DMS 273 treated with DMSO at 0.1 percent for 48 hours (cell line): ENCODE measurements around the gene FAM81A.
"Not testable (repeated sequence)": the region's sequence is repeated elsewhere in the genome, so short reads cannot be mapped to it uniquely, and the experiment has no call there.

Experiments
- DNase-seq: peaks from one replicate; lab custom pipeline; 2025; lab: John Stamatoyannopoulos, UW

The FAM81A gene

DNA sequence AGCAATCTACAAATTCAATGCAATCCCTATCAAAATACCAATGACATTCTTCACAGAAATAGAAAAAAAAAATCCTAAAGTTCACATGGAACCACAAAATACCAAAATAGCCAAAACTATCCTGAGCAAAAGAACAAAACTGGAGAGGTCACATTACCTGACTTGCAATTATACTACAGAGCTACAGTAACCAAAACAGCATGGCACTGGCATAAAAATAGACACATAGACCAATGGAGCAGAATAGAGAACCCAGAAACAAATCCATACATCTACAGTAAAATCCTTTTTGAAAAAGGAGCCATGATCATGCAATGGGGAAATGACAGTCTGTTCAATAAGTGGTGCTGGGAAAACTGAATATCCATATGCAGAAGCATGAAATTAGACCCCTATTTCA, 51.5 kb downstream of the FAM81A start:
- DNase-seq, result not testable (repeated sequence)

DNA sequence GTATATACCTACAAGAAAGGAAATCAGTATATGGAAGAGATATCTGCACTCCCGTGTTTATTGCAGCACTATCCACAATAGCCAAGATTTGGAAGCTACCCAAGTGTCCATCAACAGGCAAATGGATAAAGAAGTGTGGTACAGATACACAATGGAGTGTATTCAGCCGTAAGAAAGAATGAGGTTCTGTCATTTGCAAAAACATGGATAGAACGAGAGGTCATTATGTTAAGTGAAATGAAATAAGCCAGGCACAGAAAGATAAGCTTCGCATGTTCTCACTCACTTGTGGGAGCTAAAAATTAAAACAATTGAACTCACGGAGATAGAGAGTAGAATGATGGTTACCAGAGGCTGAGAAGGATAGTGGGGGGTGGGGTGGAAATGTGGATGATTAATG, 53.1 kb downstream of the FAM81A start:
- no peak for DNase-seq

GRCh38 chr15:59492389-59493377, 54.7 kb downstream of the FAM81A start:
- DNase-seq, result no peak

GRCh38 chr15:59501597-59501996, 63.6 kb downstream of the FAM81A start:
- no peak for DNase-seq

DNA sequence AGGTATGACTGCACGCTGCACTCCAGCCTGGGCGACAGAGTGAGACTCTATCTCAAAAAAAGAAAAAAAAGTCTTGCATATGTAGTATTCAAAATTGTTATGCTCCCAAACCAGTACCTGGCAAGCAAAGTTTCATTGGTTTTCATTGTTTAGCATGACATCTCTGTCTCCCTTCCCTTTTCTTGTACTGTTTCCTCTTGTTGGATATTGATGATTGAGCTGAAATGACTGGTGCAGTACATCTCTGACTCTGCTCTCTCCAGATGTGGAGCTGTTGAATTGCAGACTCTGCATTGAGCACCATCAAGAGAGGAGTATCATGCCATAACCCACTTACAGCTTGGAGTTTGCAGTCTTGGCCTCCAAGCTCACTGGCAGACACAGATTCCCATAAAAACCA, 77.2 kb downstream of the FAM81A start:
- DNase-seq, result no peak

DNA sequence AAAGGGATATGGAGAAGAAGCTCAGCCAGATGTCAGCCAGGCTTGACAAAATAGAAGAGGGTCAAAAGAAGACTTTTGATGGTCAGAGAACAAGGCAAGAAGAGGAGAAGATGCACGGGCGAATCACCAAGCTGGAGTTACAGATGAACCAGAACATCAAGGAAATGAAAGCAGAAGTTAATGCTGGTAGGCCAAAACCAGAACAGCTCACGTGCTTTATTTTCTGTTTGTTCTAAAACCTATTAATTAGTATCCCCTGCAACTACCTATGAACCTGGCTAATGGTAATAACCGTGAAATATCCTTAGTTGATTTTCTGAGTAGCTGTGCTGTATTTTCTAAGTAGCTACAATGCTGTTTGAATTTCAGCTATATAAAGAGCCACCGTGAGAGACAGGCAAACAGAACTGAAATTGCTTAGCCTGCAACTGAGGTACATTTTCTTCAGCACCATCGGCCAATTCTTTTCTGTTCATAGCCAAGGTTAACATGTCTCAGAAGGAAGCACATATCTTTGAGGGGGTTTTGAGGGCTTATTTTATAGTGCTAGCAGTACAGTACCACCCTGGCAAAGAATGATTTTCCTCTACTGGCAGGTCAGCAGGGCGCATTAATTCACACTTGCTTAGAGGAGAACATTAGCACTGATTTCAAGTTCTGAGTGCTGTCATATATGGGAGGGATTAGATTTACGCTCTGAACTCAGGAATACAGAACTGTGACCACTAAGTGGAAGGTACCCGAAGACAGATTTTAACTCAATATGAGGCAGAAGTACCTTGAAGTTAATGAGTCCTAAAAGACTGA, 78.9 kb downstream of the FAM81A start:
- DNase-seq, result no peak

- no peak for DNase-seq
These were observed 81.3 kb downstream of the FAM81A start for GRCh38 chr15:59519329-59519728.

GRCh38 chr15:59521443-59521842, 83.5 kb downstream of the FAM81A start:
- no peak for DNase-seq

- DNase-seq, result no peak
These were observed 85.0 kb downstream of the FAM81A start for GRCh38 chr15:59522988-59523461.

- DNase-seq, result no peak
These were observed 85.7 kb downstream of the FAM81A start for GRCh38 chr15:59523702-59524101.

- no peak for DNase-seq
These were observed 86.3 kb downstream of the FAM81A start for GRCh38 chr15:59524331-59524731.

DNA sequence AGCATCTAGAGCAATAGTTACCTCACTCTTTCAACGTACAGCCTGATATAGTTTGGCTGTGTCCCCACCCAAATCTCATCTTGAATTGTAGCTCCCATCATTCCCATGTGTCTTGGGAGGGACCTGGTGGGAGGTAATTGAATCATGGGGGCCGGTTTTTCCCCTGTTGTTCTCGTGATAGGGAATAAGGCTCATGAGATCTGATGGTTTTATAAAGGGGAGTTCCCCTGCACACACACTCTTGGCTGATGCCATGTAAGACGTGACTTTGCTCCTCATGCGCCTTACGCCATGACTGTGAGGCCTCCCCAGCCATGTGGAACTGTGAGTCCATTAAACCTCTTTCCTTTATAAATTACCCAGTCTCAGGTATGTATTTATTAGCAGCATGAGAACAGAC, 88.5 kb downstream of the FAM81A start:
- DNase-seq, result not testable (repeated sequence)

DNA sequence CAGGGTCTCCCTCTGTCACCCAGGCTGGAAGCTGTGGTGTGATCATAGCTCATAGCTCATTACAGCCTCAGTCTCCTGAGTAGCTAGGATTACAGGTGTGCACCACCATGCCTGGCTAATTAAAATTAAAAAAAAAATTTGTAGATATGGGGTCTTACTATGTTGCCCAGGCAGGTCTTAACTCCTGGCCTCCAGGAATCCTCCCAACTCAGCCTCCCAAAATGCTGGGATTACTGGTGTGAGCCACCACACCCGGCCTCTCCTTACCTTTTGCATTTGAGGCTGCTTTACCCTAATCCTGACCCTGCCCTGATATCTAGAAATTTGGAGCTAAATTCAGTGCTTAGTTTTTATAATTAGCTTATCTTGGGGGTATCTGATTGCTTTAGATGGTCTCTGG, 90.4 kb downstream of the FAM81A start:
- DNase-seq, result no peak

DNA sequence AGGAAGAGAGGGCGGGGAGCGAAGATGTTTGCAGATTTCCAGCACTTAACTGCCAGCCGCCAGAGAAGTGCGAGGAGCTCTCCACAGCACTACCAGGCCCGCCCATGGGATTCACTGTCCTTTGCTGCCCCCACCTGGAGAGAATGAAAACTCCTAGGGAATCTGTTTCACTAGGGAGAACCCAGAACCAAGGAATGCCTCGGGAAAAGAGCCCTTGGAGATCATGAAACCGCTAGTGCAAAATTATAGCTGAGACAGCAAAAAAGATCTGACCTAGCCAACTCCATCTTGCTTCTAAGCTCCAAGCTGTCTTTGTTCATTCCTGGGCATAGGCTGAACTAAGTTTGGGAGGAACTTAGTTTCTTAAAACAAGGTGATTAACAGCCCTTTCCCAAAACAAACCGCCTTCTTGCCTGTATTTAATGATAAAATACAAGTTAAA, 91.0 kb downstream of the FAM81A start:
- peak; percentile 54 for DNase-seq

DNA sequence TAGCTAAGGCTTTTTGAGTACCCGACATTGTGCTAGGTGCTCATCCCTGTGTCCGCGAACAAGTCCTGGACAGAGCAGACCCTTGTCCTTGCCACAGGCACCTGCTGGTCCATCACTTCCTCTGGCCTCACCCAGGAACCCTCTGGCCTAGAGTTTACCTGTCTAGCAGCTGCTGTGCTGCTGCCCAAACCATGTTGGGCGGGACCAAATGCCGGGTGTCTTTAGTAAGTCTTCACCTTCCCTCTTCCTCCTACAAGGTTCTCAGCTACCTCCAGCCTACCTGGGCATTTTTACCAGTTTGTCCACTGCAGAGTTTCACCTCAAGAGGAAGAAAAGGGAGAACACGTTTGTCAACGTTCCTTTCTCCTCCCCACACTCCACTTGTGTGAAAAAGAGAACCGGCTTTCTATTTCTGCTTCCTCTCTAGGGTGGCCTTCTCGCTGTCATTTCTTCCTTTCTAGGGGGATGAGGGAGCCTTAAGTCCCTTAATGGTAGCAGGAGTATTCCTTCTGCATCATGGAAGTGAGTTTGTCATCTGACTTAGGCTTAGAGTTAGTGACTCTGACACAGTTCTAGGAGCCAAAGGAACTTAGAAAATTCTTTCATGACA, 93.2 kb downstream of the FAM81A start:
- no peak for DNase-seq

DNA sequence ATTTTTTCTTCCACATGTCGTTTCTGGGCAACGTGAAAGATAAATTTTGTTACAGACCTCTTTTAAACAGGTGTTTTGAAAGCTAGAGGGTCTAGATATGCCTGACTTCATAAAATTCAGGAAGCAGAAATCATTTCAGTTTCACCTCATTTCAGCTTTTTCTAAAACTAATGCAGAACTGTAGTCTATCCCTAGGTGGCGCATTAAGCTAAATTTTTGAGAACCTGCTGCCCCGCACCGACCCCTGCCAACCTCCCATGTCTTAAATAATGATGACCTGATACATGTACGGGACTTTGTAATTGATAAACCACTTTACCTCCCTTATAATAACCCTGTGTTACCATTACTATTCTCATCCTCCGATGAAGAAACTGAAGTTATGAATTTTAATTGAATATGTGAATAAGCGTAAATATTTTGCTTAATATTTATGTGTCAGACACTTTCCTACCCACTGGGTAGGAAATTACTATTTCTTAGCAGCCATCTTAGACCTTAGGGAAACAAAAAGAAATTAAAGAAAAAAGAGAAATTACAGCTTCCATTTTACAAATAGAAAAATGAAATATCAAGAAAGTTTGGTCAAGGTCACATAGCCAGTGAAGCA, 94.9 kb downstream of the FAM81A start:
- no peak for DNase-seq

GRCh38 chr15:59536553-59536952, 98.6 kb downstream of the FAM81A start:
- DNase-seq, result no peak

DNA sequence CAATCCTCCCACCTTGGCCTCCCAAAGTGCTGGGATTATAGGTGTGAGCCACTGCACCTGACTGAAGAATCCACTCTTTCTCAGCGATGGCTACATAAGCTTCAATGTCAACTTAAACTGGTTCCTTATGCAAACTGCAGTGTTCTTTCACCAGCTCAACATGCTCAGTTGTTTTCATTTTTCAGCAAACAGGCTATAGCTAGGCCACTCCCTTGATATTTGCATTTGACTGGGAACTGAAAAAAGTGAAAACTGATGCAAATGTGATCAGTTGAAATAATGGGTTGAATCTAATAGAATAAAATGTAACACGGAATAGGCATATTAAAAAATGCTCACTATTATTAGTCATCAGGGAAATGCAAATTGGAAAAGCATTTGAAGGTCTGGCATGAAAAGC, 99.4 kb downstream of the FAM81A start:
- no peak for DNase-seq

DNA sequence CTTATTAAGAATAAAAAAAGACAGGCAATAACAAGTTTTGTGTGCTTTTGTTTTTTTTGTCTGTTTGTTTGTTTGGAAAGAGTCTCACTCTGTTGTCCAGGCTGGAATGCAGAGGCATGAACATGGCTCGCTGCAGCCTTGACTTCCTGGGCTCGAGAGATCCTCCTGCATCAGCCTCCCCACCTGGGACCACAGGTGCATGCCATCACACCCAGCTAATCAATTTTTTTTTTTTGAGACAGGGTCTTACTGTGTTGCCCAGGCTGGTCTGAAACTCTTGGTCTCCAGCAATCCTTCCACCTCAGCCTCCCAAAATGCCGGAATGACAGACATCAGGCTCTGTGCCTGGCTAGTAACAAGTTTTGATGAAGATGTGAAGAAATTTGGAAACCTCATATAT, 100.5 kb downstream of the FAM81A start:
- DNase-seq, result no peak

- no peak for DNase-seq
These were observed 101.8 kb downstream of the FAM81A start for GRCh38 chr15:59539799-59540198.

- DNase-seq, result no peak
These were observed 102.7 kb downstream of the FAM81A start for GRCh38 chr15:59540654-59541053.

DNA sequence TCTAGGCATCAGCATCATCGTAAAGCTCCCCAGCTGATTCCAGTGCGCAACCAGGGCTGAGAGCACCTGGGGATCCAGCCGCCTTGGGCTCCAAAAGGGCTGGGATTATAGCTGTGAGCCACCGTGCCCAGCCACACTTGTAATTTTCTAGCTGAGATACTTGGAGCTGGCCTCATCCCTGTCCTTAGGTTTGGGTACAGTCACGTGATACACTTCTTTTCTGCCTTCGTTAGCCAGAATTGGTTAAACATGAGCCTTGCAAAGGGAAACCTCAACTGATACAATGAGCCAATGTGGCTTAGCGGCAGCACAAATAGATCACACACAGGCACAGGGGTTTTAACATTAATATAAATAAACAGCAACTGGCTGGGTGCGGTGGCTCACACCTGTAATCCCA, 103.8 kb downstream of the FAM81A start:
- DNase-seq, result no peak
